CD1c-positive myeloid dendritic cell (primary cell): Measurements from ENCODE around the gene DDIT3.
"Not testable (repeated sequence)": the region's sequence is repeated elsewhere in the genome, so short reads cannot be mapped to it uniquely, and the experiment has no call there.

Experiments used
- DNase-seq: peaks from one replicate; pipeline ENCODE4 v3.0.0-alpha.2; 2016; ENCODE audit errors: extremely low spot score

The DDIT3 gene, protein sequence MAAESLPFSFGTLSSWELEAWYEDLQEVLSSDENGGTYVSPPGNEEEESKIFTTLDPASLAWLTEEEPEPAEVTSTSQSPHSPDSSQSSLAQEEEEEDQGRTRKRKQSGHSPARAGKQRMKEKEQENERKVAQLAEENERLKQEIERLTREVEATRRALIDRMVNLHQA

GRCh38 chr12:57520053-57520818, at the start of gene DDIT3:
DDIT3 (minus strand) TSS chr12:57520514; CDS start chr12:57517406, 3,108 bp downstream.
- peak; percentile 100 for DNase-seq

GRCh38 chr12:57569858-57570257, 49.5 kb upstream of the DDIT3 start:
- no peak for DNase-seq

DNA sequence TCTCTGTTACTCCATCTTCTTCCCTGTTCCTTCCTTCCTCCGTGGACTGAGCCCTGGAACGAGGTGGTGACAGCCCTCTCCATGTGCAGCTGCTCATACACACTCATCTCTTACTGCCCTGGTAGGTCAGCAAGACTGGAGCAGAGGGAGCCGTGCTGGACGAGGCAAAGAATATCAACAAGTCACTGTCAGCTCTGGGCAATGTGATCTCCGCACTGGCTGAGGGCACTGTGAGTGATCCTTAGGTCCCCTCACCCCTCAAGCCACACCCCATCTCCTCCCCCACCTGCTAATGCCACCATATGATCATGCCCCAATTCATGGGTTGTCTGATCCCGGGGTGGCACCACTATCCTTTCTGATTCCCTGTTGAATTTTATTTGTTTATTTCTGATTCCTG, 48.5 kb upstream of the DDIT3 start:
- no peak for DNase-seq

- no peak for DNase-seq
These were observed 43.9 kb upstream of the DDIT3 start for GRCh38 chr12:57564178-57564740.

DNA sequence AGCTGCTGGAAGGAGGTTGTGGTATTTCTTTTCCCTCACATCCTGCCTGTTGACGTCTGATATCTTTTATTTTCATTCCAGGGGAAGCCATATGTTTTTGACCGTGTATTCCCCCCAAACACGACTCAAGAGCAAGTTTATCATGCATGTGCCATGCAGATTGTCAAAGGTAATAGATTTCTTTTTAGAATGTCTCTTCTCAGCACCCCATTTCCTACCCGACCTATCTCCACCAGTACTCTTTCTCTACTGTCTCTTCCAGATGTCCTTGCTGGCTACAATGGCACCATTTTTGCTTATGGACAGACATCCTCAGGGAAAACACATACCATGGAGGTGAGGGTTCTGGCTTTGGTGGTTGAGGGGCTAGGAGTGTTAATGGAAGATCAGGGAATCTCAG, 43.0 kb upstream of the DDIT3 start:
- no peak for DNase-seq

DNA sequence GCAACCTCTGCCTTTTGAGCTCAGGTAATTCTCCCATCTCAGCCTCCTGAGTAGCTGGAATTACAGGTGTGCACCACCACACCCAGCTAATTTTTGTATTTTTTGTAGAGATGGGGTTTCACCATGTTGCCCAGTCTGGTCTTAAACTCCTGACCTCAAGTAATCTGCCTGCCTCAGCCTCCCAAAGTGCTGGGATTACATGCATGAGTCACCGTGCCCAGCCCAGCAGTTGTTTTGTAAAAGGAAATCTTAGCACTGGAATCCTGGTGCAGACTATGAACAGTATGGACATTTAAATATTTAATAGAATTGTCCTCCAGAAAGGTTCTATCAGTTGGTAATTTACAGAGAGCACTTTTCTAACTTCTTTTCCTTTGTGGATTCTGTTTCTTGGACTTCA, 40.8 kb upstream of the DDIT3 start:
- DNase-seq: not testable (repeated sequence)

- DNase-seq: no peak
These were observed 40.2 kb upstream of the DDIT3 start for GRCh38 chr12:57560516-57560915.

- no peak for DNase-seq
These were observed 38.5 kb upstream of the DDIT3 start for GRCh38 chr12:57558864-57559263.

GRCh38 chr12:57554897-57555296, 34.6 kb upstream of the DDIT3 start:
- DNase-seq: no peak

GRCh38 chr12:57554453-57554852, 34.1 kb upstream of the DDIT3 start:
- no peak for DNase-seq

- DNase-seq: no peak
These were observed 33.3 kb upstream of the DDIT3 start for GRCh38 chr12:57553343-57554202.

- DNase-seq: no peak
These were observed 32.6 kb upstream of the DDIT3 start for GRCh38 chr12:57552835-57553313.

- no peak for DNase-seq
These were observed 32.0 kb upstream of the DDIT3 start for GRCh38 chr12:57552306-57552651.

- DNase-seq: no peak
These were observed 31.5 kb upstream of the DDIT3 start for GRCh38 chr12:57551637-57552305.

DNA sequence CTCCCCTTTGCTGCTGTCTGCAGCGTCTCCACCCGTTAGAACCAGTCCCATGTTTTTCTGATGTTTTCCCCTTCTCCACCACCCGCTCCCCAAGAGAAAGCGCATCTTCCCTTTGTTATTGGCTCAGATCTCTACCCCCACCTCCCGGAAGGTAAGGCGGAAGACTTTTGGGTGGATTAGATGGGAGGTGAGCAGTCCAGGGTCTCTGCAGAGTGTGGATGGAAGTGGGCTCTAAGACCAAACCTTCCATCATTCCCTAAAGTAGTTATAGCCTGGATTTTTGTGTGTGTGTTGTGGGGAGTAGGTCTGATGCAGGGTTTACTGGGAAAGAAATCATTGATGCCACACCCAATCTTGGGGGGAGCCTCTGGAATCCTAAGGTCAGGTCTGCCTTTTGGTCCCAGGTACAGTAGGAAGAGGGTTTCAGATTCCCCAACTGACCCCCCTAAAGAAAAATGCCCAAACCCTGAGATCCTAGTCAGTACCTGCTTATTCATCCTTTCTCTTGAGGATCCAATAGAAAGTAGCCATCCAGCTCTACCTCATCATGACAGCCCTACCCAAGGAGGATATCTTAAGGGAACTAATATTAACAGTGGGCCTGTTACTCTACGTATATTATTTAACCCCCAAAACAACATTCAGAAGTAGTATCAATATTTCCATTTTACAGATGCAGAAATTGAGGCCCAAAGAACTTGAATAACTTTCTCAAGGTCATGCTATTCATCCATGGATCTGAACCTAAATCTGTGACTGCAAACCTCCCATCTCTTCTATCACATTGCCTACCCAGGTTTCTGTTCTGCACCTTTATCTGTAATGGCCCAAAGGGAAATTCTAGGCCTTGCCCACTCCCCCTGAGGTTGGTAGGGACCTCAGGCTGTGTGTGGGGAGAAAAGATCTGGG, 30.6 kb upstream of the DDIT3 start:
- DNase-seq: no peak

DNA sequence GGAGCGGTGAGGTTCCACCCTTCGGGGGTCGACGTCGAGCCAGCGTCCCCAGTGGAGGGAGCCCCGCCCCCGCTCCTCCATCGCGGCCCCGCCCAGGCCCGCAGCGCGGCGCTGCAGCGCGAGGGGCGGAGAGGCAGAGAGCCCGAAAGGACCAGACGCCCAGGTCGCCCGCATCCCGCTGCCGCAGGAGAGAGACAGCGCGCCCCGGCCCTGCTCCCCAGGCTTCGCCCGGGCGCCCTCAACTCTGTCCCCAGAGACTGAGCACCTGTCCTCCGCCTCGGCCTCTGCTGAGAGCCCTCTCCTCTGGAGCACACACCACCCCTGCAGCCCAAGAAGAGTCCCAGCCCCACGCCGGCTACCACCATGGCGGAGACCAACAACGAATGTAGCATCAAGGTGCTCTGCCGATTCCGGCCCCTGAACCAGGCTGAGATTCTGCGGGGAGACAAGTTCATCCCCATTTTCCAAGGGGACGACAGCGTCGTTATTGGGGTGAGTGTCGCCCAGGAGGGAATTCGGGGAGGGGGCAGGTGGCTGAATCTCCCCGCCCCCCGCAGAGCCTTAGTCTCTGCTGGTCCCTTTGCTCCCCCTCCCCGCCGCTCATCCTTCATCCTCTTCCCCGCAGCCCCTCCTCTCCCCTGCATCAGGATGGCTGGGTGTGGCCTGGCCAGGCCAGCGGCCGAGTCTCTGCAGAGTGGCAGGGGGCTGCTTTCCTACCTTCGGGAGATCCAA, 29.8 kb upstream of the DDIT3 start, which contains the start of gene KIF5A:
Gene KIF5A (plus strand): TSS at position 136 of the 732 bp plus-strand sequence. CDS start 228 bp downstream, at position 364.
- peak; percentile 17 for DNase-seq

DNA sequence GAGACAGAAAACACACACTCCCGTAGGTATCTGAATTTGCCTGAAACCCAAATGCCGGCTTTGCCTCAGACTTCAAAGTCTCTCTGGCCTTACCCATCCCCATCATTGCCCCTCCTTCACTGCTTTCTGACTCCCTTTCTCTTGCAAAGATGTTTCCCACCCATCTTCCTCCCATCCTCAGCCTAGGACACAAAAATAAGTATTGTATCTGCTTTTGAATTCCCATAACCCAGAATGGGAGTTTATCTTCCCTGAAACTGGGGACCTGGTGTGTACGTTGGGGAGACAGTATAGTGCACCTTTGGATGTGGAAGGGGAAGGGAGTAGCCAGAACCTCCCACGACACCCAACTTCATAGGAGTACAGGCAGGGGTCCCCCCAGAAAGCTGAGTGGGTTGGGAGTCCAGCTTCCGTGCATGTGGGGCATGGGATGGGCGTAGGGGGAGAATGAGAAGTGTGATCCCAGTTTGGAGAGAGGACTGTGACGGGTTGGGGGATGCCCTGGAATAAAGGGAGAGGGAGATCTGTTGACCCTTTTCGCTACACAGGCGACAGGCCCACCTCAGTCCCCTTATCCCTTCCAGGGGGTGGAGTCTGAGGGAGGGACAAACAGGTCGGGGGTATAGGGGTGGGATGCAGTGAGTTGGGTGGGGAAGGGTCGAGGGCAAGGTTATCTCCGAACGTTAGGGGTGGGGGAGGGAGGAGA, 29.0 kb upstream of the DDIT3 start:
- no peak for DNase-seq

DNA sequence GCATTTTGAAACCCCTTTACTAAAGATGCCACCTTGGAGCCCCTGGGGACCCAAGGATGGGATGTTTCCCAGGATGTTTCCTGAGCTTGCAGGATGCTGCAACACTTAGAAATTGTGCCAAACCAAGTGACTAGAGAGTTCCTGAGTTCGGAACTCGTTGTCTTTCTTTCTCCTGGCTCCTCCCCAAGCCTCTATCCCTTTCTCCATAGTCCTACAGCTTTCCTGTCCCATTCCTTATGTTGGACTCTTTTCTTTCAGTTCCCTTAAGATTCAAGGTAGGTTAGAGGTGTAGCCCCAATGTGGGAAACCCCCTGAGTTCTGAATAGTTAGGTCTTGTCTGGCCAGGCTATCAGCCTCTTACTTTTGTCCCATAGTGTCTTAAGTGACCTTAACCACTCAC, 28.2 kb upstream of the DDIT3 start:
- no peak for DNase-seq

DNA sequence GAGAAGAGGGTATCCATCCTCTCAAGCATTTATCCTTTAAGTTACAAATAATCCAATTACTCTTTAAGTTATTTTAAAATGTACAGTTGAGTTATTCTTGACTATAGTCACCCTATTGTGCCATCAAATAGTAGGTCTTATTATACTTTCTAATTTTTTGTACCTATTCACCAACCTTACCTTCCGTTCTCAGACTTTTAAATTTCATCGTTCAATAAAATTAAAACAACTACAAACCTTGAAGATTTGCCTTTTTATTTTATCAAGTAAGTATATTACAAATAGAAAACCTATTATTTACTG, 27.6 kb upstream of the DDIT3 start:
- DNase-seq: no peak
